Activated T-cell treated with anti-CD3 and anti-CD28 coated beads, Interleukin-2, amount 50 U/mL, for 48 hours (primary cell): Measurements from ENCODE around the gene GRK3.
"Not testable (repeated sequence)": the region's sequence is repeated elsewhere in the genome, so short reads cannot be mapped to it uniquely, and the experiment has no call there.

Source experiments
- DNase-seq, 2 experiments: peaks; one replicate each; pipeline ENCODE4 v3.0.0-alpha.2; 2020

Gene GRK3

GRCh38 chr22:25706197-25706596, 141.7 kb downstream of the GRK3 start:
- DNase-seq = no peak

GRCh38 chr22:25708430-25708829, 144.0 kb downstream of the GRK3 start:
- not testable (repeated sequence) for DNase-seq

GRCh38 chr22:25709758-25710157, 145.3 kb downstream of the GRK3 start:
- DNase-seq = peak in 1 of 2 experiments; percentile 41

- no peak for DNase-seq
Measured at GRCh38 chr22:25710501-25710900, 146.0 kb downstream of the GRK3 start.

- DNase-seq = no peak
Measured at GRCh38 chr22:25711491-25711890, 147.0 kb downstream of the GRK3 start.

- no peak for DNase-seq
Measured at GRCh38 chr22:25712661-25713400, 148.4 kb downstream of the GRK3 start.

GRCh38 chr22:25714070-25714469, 149.6 kb downstream of the GRK3 start:
- DNase-seq = no peak

GRCh38 chr22:25714739-25715138, 150.3 kb downstream of the GRK3 start:
- no peak for DNase-seq

- DNase-seq = no peak
Measured at GRCh38 chr22:25716637-25717036, 152.2 kb downstream of the GRK3 start.

GRCh38 chr22:25718135-25718840, 153.8 kb downstream of the GRK3 start:
- no peak for DNase-seq

GRCh38 chr22:25722223-25722622, 157.7 kb downstream of the GRK3 start:
- no peak for DNase-seq

GRCh38 chr22:25722626-25723025, 158.2 kb downstream of the GRK3 start:
- DNase-seq = no peak

GRCh38 chr22:25726241-25726640, 161.8 kb downstream of the GRK3 start:
- no peak for DNase-seq

- DNase-seq = no peak
Measured at GRCh38 chr22:25728071-25728470, 163.6 kb downstream of the GRK3 start.

- DNase-seq = no peak
Measured at GRCh38 chr22:25729016-25729995, 164.8 kb downstream of the GRK3 start.

GRCh38 chr22:25735650-25736049, 171.2 kb downstream of the GRK3 start:
- DNase-seq = no peak

- peak; percentile 65 to 66 for DNase-seq
Measured at GRCh38 chr22:25736378-25737011, 172.0 kb downstream of the GRK3 start.

GRCh38 chr22:25739659-25740344, 175.3 kb downstream of the GRK3 start:
- DNase-seq = no peak

GRCh38 chr22:25741692-25742626, 177.5 kb downstream of the GRK3 start, which contains the start of gene MYO18B:
Gene MYO18B (plus strand): TSS chr22:25742188. CDS start chr22:25761093, 18,905 bp downstream.
- DNase-seq = no peak

- no peak for DNase-seq
Measured at GRCh38 chr22:25742918-25743708, 178.6 kb downstream of the GRK3 start.
